Lower lobe of right lung (tissue), 2 donors: ENCODE data around the gene OR2F2. TPM values are rescaled to one million over a fixed set of nuclear protein-coding genes. Genes with fewer than 3 reads are reported as not detected.

Experiments
- ATAC-seq, 2 donors: fragments of 200-7000 bp; cut with Tn5 transposase; one replicate each; pipeline ENCODE4 v1.9.1; 2020 to 2022; ENCODE audit warnings: mild to moderate bottlenecking in 2 of 2, moderate library complexity in 2 of 2
- DNase-seq: peaks from one replicate; pipeline ENCODE4 v3.0.0-alpha.2; 2020
- H3K27ac ChIP-seq: fragments of 200-600 bp; one replicate; pipeline ENCODE4 v1.8.0; 2022
- H3K27me3 ChIP-seq: fragments of 200-600 bp; one replicate; pipeline ENCODE4 v1.8.0; 2022; ENCODE audit warnings: low read depth
- H3K36me3 ChIP-seq: fragments of 200-600 bp; one replicate; pipeline ENCODE4 v1.8.0; 2022; ENCODE audit warnings: mild to moderate bottlenecking
- H3K4me1 ChIP-seq: fragments of 200-600 bp; one replicate; pipeline ENCODE4 v1.8.0; 2022
- H3K4me3 ChIP-seq: fragments of 200-600 bp; one replicate; pipeline ENCODE4 v1.8.0; 2022; ENCODE audit warnings: mild to moderate bottlenecking
- H3K9me3 ChIP-seq: fragments of 200-600 bp; one replicate; pipeline ENCODE4 v1.8.0; 2022
- CTCF ChIP-seq: fragments of 200-600 bp; IDR thresholded peaks from one replicate; pipeline ENCODE4 v1.8.0; 2022; ENCODE audit warnings: antibody characterized with exemption, mild to moderate bottlenecking
- intact Hi-C: fragments of 100-400 bp; cut with DNase I; formaldehyde crosslinking; loops from one replicate; pipeline ENCODE4 v1.11.0; 2022
- total RNA-seq: library from RNA; stranded (reverse); fragmentation: NEBNext Ultra II Directional; extraction: Animal tissue kit (Norgen Biotek cat#: 25700); gene quantifications from one replicate; pipeline ENCODE4 v1.2.1, GENCODE V29; 2021
- donor health status: DM: no; HTN: yes; CAD: no; lungs with severe emphysema.

The OR2F2 gene
- total RNA-seq, 1 donor from 2014 or later: not detected

- Histone ChIP-seq H3K36me3 (no peaks in the 10 kb centered on the region), H3K9me3 (no peaks in the 10 kb centered on the region), H3K4me1 (no peaks in the 10 kb centered on the region), H3K27ac (no peak overlapping the region), H3K4me3 (no peak overlapping the region), H3K27me3 (no peaks in the 10 kb centered on the region)
- no peak for TF ChIP-seq CTCF
- ATAC-seq (no peak), DNase-seq (no peak)
- intact Hi-C loops: no loop called here
Measured at GRCh38 chr7:143914938-143915652, 19.9 kb upstream of the OR2F2 start.

GRCh38 chr7:143924851-143925250, 10.2 kb upstream of the OR2F2 start:
- no peak for TF ChIP-seq CTCF

GRCh38 chr7:143929224-143929920, 5.7 kb upstream of the OR2F2 start:
- no peak for TF ChIP-seq CTCF
- no peak for DNase-seq
- H3K27me3 ChIP-seq: no peaks in the 10 kb centered on the region

More at GRCh38 chr7:143924851-143925250, 10.2 kb upstream of the OR2F2 start:
- intact Hi-C loops: no loop called here
- DNase-seq: no peak
- no peak for ATAC-seq
- Histone ChIP-seq H3K4me1 (no peaks in the 10 kb centered on the region), H3K27me3 (no peaks in the 10 kb centered on the region), H3K36me3 (no peaks in the 10 kb centered on the region), H3K9me3 (no peaks in the 10 kb centered on the region), H3K4me3 (no peak overlapping the region), H3K27ac (no peak overlapping the region)

GRCh38 chr7:143931739-143932138, 3.3 kb upstream of the OR2F2 start:
- no peak overlapping the region for H3K27ac ChIP-seq
- TF ChIP-seq CTCF: no peak
- ATAC-seq (no peak), DNase-seq (no peak)
- no peak overlapping the region for H3K4me3 ChIP-seq
- H3K27me3 ChIP-seq: no peaks in the 10 kb centered on the region
- no peaks in the 10 kb centered on the region for H3K36me3 ChIP-seq
- no peaks in the 10 kb centered on the region for H3K4me1 ChIP-seq
- intact Hi-C loops: no loop called here
- H3K9me3 ChIP-seq: no peaks in the 10 kb centered on the region

More at GRCh38 chr7:143929224-143929920, 5.7 kb upstream of the OR2F2 start:
- Histone ChIP-seq H3K4me3 (no peak overlapping the region), H3K9me3 (no peaks in the 10 kb centered on the region), H3K4me1 (no peaks in the 10 kb centered on the region), H3K36me3 (no peaks in the 10 kb centered on the region), H3K27ac (no peak overlapping the region)
- ATAC-seq: no peak
- intact Hi-C loops: no loop called here

GRCh38 chr7:143936087-143937009, 1.3 kb downstream of the OR2F2 start:
- H3K9me3 ChIP-seq: no peaks in the 10 kb centered on the region
- no peaks in the 10 kb centered on the region for H3K27me3 ChIP-seq
- H3K36me3 ChIP-seq: no peaks in the 10 kb centered on the region
- intact Hi-C loops: no loop called here
- no peak overlapping the region for H3K4me3 ChIP-seq
- no peaks in the 10 kb centered on the region for H3K4me1 ChIP-seq
- H3K27ac ChIP-seq: no peak overlapping the region
- no peak for TF ChIP-seq CTCF
- ATAC-seq (no peak), DNase-seq (no peak)
